Gastroesophageal sphincter (tissue), 3 donors: ENCODE results near the gene IRS2.

Source experiments
- EP300 ChIP-seq: sonication (generic); formaldehyde crosslinking; IDR thresholded peaks from one replicate; pipeline ENCODE4 v1.6.1; 2017; ENCODE audit warnings: antibody characterized with exemption, mild to moderate bottlenecking
- POLR2A ChIP-seq, 2 donors: fragments of 450-650 bp; IDR thresholded peaks; one replicate each; pipeline ENCODE4 v1.6.1; 2017; ENCODE audit warnings: antibody characterized with exemption in 2 of 2, mild to moderate bottlenecking in 2 of 2, moderate library complexity in 1 of 2
- POLR2AphosphoS5 ChIP-seq: sonication (generic); formaldehyde crosslinking; IDR thresholded peaks from one replicate; pipeline ENCODE4 v1.6.1; 2017; ENCODE audit warnings: antibody characterized with exemption
- TF ChIP-seq, protein P1 (sequence below), 4 experiments: fragments of 200-600 bp in 2 of 4; fragments of 450-650 bp in 2 of 4; sonication (generic) in 1 of 4; IDR thresholded peaks; one replicate each; pipeline ENCODE4 v1.5.1; 2017 to 2019; ENCODE audit warnings: antibody characterized with exemption in 4 of 4, mild to moderate bottlenecking in 2 of 4, moderate library complexity in 2 of 4

DNA sequence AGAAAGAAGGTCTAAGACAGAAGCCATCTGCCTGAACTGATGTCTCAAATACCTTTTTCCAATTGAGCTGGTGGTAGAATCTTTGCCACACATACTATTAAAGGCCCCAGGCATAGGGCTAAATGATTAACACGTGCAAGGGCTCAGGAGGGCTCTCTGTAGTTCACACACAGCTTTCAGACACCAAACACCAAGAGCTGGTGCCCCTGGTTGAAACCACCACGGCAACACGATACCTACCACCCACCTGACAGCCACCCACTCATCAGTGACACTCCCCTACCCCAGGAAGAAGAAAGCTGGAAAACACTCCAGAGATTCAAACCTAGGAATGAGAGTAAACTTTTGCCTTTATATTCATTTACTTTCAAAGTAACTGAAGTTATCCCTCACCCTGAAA, 26.8 kb downstream of the IRS2 start:
- TF ChIP-seq, protein P1, sequence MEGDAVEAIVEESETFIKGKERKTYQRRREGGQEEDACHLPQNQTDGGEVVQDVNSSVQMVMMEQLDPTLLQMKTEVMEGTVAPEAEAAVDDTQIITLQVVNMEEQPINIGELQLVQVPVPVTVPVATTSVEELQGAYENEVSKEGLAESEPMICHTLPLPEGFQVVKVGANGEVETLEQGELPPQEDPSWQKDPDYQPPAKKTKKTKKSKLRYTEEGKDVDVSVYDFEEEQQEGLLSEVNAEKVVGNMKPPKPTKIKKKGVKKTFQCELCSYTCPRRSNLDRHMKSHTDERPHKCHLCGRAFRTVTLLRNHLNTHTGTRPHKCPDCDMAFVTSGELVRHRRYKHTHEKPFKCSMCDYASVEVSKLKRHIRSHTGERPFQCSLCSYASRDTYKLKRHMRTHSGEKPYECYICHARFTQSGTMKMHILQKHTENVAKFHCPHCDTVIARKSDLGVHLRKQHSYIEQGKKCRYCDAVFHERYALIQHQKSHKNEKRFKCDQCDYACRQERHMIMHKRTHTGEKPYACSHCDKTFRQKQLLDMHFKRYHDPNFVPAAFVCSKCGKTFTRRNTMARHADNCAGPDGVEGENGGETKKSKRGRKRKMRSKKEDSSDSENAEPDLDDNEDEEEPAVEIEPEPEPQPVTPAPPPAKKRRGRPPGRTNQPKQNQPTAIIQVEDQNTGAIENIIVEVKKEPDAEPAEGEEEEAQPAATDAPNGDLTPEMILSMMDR (IDR thresholded peaks at IDR 0.05) = no peak
- no peak for TF ChIP-seq POLR2A (IDR thresholded peaks at IDR 0.05)
- no peak for TF ChIP-seq POLR2AphosphoS5
- no peak for TF ChIP-seq EP300
